Chondrocyte (in vitro differentiated cells): ENCODE data around the gene CHMP1B. TPM values are rescaled to one million over a fixed set of nuclear protein-coding genes. Genes with fewer than 3 reads are reported as not detected.
A peak's percentile ranks its signal among the peaks of the same experiment; 100 is the strongest.

Experiments
- DNase-seq: peaks from one replicate; pipeline ENCODE4 v3.0.0; 2021; ENCODE audit warnings: mixed read lengths, low spot score
- H3K27ac Mint-ChIP-seq: one replicate; pipeline ENCODE4 v1.8.0; 2021; ENCODE audit warnings: mild to moderate bottlenecking, moderate library complexity, mixed read lengths; ENCODE audit not compliant: unreplicated experiment
- H3K27me3 Mint-ChIP-seq: 2 replicates; pipeline ENCODE4 v1.8.0; 2021; ENCODE audit warnings: low read depth, mixed read lengths
- H3K36me3 Mint-ChIP-seq: 2 replicates; pipeline ENCODE4 v1.8.0; 2021; ENCODE audit warnings: low read depth, mixed read lengths
- H3K4me1 Mint-ChIP-seq: 2 replicates; pipeline ENCODE4 v1.8.0; 2021; ENCODE audit warnings: low read depth, mild to moderate bottlenecking, mixed read lengths
- H3K4me3 Mint-ChIP-seq: one replicate; pipeline ENCODE4 v1.8.0; 2021; ENCODE audit warnings: mild to moderate bottlenecking, moderate library complexity, mixed read lengths; ENCODE audit not compliant: unreplicated experiment
- H3K9me3 Mint-ChIP-seq: 2 replicates; pipeline ENCODE4 v1.8.0; 2021; ENCODE audit warnings: low read depth, mixed read lengths
- CTCF ChIP-seq: fragments of 200-600 bp; sonication (generic); IDR thresholded peaks from 2 replicates; pipeline ENCODE4 v1.5.0; 2021; ENCODE audit warnings: antibody characterized with exemption, mild to moderate bottlenecking, moderate library complexity
- long read RNA-seq: library from polyadenylated mRNA; stranded (forward); transcript quantifications from one replicate; pipeline ENCODE4 v2.0.0, GENCODE V29; 2021
- total RNA-seq: library from RNA; stranded (reverse); gene quantifications from 3 replicates; pipeline ENCODE4 v1.2.1, GENCODE V29; 2021

CHMP1B gene
- 28.5 to 32.5 TPM (median 31.3 TPM) in 3 replicates for total RNA-seq
- long read RNA-seq, transcript CHMP1B-201 (1 exons, 3,054 nt): major isoform, 64 of 64 reads
- long read RNA-seq, partial matches to known transcripts: 0 of 64 reads
- long read RNA-seq, other reads (novel, unspliced or antisense): 0 of 64 reads

- peak; percentile 29 for TF ChIP-seq CTCF
- H3K27me3 Mint-ChIP-seq: no peaks in the 10 kb centered on the region
- H3K4me3 Mint-ChIP-seq: peak within 1 kb of the TSS; percentile 100
- no peaks in the 10 kb centered on the region for H3K9me3 Mint-ChIP-seq
- peak within 1 kb of the TSS; percentile 100 for H3K27ac Mint-ChIP-seq
- H3K36me3 Mint-ChIP-seq: peaks cover 2% of the 10 kb centered on the region
- DNase-seq: peak; percentile 98
- H3K4me1 Mint-ChIP-seq: peaks cover 41% of the 10 kb centered on the region
These were observed at the start of gene CHMP1B for GRCh38 chr18:11851146-11851805. Gene CHMP1B (plus strand): TSS chr18:11851413. CDS start chr18:11851512, 99 bp downstream.

- DNase-seq: no peak
- Mint-ChIP-seq H3K4me1 (peaks cover 7% of the 10 kb centered on the region), H3K27ac (no peak overlapping the region), H3K4me3 (no peak overlapping the region), H3K36me3 (no peaks in the 10 kb centered on the region), H3K9me3 (no peaks in the 10 kb centered on the region), H3K27me3 (peaks cover 6% of the 10 kb centered on the region)
- no peak for TF ChIP-seq CTCF
These were observed 49.6 kb upstream of the CHMP1B start for GRCh38 chr18:11801573-11801972.

- Mint-ChIP-seq H3K4me1 (peaks cover 13% of the 10 kb centered on the region), H3K9me3 (peaks cover 5% of the 10 kb centered on the region), H3K4me3 (no peak overlapping the region), H3K27me3 (peaks cover 6% of the 10 kb centered on the region), H3K36me3 (no peaks in the 10 kb centered on the region), H3K27ac (no peak overlapping the region)
- no peak for TF ChIP-seq CTCF
- no peak for DNase-seq
These were observed 49.1 kb upstream of the CHMP1B start for GRCh38 chr18:11802158-11802557.

GRCh38 chr18:11802586-11802985 lies 48.6 kb upstream of the CHMP1B start:
- H3K36me3 Mint-ChIP-seq: no peaks in the 10 kb centered on the region
- DNase-seq: no peak
- peaks cover 7% of the 10 kb centered on the region for H3K9me3 Mint-ChIP-seq
- no peak overlapping the region for H3K27ac Mint-ChIP-seq
- H3K4me1 Mint-ChIP-seq: peaks cover 17% of the 10 kb centered on the region
- H3K27me3 Mint-ChIP-seq: peaks cover 6% of the 10 kb centered on the region
- TF ChIP-seq CTCF: no peak
- H3K4me3 Mint-ChIP-seq: no peak overlapping the region

GRCh38 chr18:11807233-11807632 lies 44.0 kb upstream of the CHMP1B start:
- H3K27ac Mint-ChIP-seq: peak overlapping the region; percentile 32
- peaks cover 29% of the 10 kb centered on the region for H3K4me1 Mint-ChIP-seq
- no peak for TF ChIP-seq CTCF
- H3K9me3 Mint-ChIP-seq: peaks cover 7% of the 10 kb centered on the region
- peaks cover 6% of the 10 kb centered on the region for H3K27me3 Mint-ChIP-seq
- no peak for DNase-seq
- no peaks in the 10 kb centered on the region for H3K36me3 Mint-ChIP-seq
- no peak overlapping the region for H3K4me3 Mint-ChIP-seq
